ENCODE measurements around the gene VCL.
"Not testable (repeated sequence)": the region's sequence is repeated elsewhere in the genome, so short reads cannot be mapped to it uniquely, and the experiment has no call there.

The VCL gene

GRCh38 chr10:74044419-74044818, 46.5 kb downstream of the VCL start:
- DNase-seq, result no peak

- no peak for DNase-seq
Observed at GRCh38 chr10:74047304-74047703, 49.4 kb downstream of the VCL start.

GRCh38 chr10:74047871-74048270, 50.0 kb downstream of the VCL start:
- DNase-seq, result no peak

- no peak for DNase-seq
Observed at GRCh38 chr10:74048433-74048832, 50.5 kb downstream of the VCL start.

GRCh38 chr10:74049955-74050354, 52.0 kb downstream of the VCL start:
- no peak for DNase-seq

GRCh38 chr10:74050653-74051052, 52.7 kb downstream of the VCL start:
- no peak for DNase-seq

- DNase-seq, result no peak
Observed at GRCh38 chr10:74051736-74052342, 53.9 kb downstream of the VCL start.

- no peak for DNase-seq
Observed at GRCh38 chr10:74052994-74053393, 55.1 kb downstream of the VCL start.

GRCh38 chr10:74055383-74056049, 57.6 kb downstream of the VCL start:
- no peak for DNase-seq

GRCh38 chr10:74056050-74056818, 58.3 kb downstream of the VCL start:
- no peak for DNase-seq

GRCh38 chr10:74058071-74058470, 60.2 kb downstream of the VCL start:
- DNase-seq, result no peak

- DNase-seq, result no peak
Observed at GRCh38 chr10:74058658-74059057, 60.7 kb downstream of the VCL start.

- DNase-seq, result no peak
Observed at GRCh38 chr10:74061104-74061503, 63.2 kb downstream of the VCL start.

GRCh38 chr10:74061978-74062377, 64.1 kb downstream of the VCL start:
- DNase-seq, result not testable (repeated sequence)

- no peak for DNase-seq
Observed at GRCh38 chr10:74063256-74063655, 65.3 kb downstream of the VCL start.

- no peak for DNase-seq
Observed at GRCh38 chr10:74067373-74068352, 69.7 kb downstream of the VCL start.

- no peak for DNase-seq
Observed at GRCh38 chr10:74071157-74071556, 73.2 kb downstream of the VCL start.

- no peak for DNase-seq
Observed at GRCh38 chr10:74072503-74072902, 74.6 kb downstream of the VCL start.

- DNase-seq, result no peak
Observed at GRCh38 chr10:74075906-74076305, 78.0 kb downstream of the VCL start.

GRCh38 chr10:74076961-74077360, 79.0 kb downstream of the VCL start:
- DNase-seq, result no peak

GRCh38 chr10:74077416-74077815, 79.5 kb downstream of the VCL start:
- DNase-seq, result no peak

GRCh38 chr10:74078037-74078436, 80.1 kb downstream of the VCL start:
- peak; percentile 15 to 31 for DNase-seq

Data from stimulated activated CD4-positive, alpha-beta T cell treated with anti-CD3 and anti-CD28 coated beads, Interleukin-4, amount 100 ng/mL, for 4 hours (primary cell).